GM12892 (cell line): Measurements from ENCODE around the gene PTTG1IP.

ENCODE experiments used
- POLR2A ChIP-seq: IDR thresholded peaks from 2 replicates; pipeline ENCODE4 v1.6.1; 2011; ENCODE audit warnings: low read depth, low read length, control low read depth
- POLR2AphosphoS5 ChIP-seq: IDR thresholded peaks from 2 replicates; pipeline ENCODE4 v1.6.1; 2011; ENCODE audit warnings: low read depth, low read length, control low read depth

- TF ChIP-seq POLR2A (no peak), POLR2AphosphoS5 (no peak)
Measured at GRCh38 chr21:44899768-44900558, 26.5 kb upstream of the PTTG1IP start.
